Esophagus squamous epithelium (tissue), 5 donors: ENCODE measurements around the gene PTPRG. TPM values are rescaled to one million over a fixed set of nuclear protein-coding genes. Genes with fewer than 3 reads are reported as not detected.

Experiments
- DNase-seq: peaks from one replicate; lab custom pipeline; 2025; lab: John Stamatoyannopoulos, UW
- H3K27ac ChIP-seq, 4 donors: fragments of 200-600 bp; sonication (generic); one replicate each; pipeline ENCODE4 v1.5.1; 2016 to 2019; ENCODE audit warnings: mild to moderate bottlenecking in 1 of 4
- H3K27me3 ChIP-seq, 4 donors: fragments of 200-600 bp; sonication (generic); 1 replicate in 3 of 4; 2 replicates in 1 of 4; pipeline versions ENCODE4 v1.5.1 to v1.6.0; 2017 to 2021; ENCODE audit warnings: antibody characterized with exemption in 1 of 4
- H3K36me3 ChIP-seq, 3 donors: fragments of 200-600 bp; sonication (generic); one replicate each; pipeline ENCODE4 v1.5.1; 2016 to 2019
- H3K4me1 ChIP-seq, 3 donors: fragments of 200-600 bp; sonication (generic); one replicate each; pipeline ENCODE4 v1.5.1; 2017 to 2019
- H3K4me3 ChIP-seq, 4 donors: fragments of 200-600 bp; sonication (generic); 1 replicate in 3 of 4; 2 replicates in 1 of 4; pipeline ENCODE4 v1.5.1; 2016 to 2019; ENCODE audit warnings: mild to moderate bottlenecking in 2 of 4, moderate library complexity in 1 of 4
- H3K9me3 ChIP-seq, 3 donors: fragments of 200-600 bp; sonication (generic); one replicate each; pipeline ENCODE4 v1.5.1; 2016 to 2019
- POLR2A ChIP-seq, 4 donors: fragments of 450-650 bp; IDR thresholded peaks; one replicate each; pipeline ENCODE4 v1.6.1; 2017; ENCODE audit warnings: antibody characterized with exemption in 4 of 4, mild to moderate bottlenecking in 4 of 4, moderate library complexity in 3 of 4
- WGBS, 2 donors: methylation state at CpG; one replicate each; pipeline ENCODE4 v1.1.5; 2018; 5-methylcytosine and 5-hydroxymethylcytosine counted together
- intact Hi-C: fragments of 100-400 bp; cut with DNase I; formaldehyde crosslinking; loops from one replicate; pipeline ENCODE4 v1.15.0; 2022
- total RNA-seq, 4 donors: library from RNA; depleted of rRNA; stranded (reverse); fragments of >200 nt; gene quantifications; one replicate each; pipeline ENCODE4 v1.1.0, GENCODE V29; 2016
- TF ChIP-seq, protein P1 (sequence below), 6 experiments: fragments of 450-650 bp in 4 of 6; fragments of 200-600 bp in 2 of 6; sonication (generic) in 2 of 6; IDR thresholded peaks; one replicate each; pipeline ENCODE4 v1.5.1; 2016 to 2019; ENCODE audit warnings: antibody characterized with exemption in 6 of 6, mild to moderate bottlenecking in 4 of 6, moderate library complexity in 4 of 6
- donor health status: DM: yes; HTN: yes; CAD: no.

Gene PTPRG
- total RNA-seq, 4 donors from 2014 or later, result 3.7 to 42.2 (median 15.2) TPM

GRCh38 chr3:61978460-61979419, 417.4 kb downstream of the PTPRG start:
- H3K27me3 ChIP-seq, result no peaks in the 10 kb centered on the region
- H3K36me3 ChIP-seq, result no peaks in the 10 kb centered on the region
- DNase-seq, result no peak
- H3K9me3 ChIP-seq, result no peaks in the 10 kb centered on the region
- H3K4me3 ChIP-seq, result no peak overlapping the region
- H3K4me1 ChIP-seq, result no peaks in the 10 kb centered on the region
- H3K27ac ChIP-seq, result no peak overlapping the region
- intact Hi-C loops, result no loop called here
- WGBS, 2 donors, result 80 to 86% methylated on average over 8 of the region's 8 CpGs
- TF ChIP-seq, protein P1, sequence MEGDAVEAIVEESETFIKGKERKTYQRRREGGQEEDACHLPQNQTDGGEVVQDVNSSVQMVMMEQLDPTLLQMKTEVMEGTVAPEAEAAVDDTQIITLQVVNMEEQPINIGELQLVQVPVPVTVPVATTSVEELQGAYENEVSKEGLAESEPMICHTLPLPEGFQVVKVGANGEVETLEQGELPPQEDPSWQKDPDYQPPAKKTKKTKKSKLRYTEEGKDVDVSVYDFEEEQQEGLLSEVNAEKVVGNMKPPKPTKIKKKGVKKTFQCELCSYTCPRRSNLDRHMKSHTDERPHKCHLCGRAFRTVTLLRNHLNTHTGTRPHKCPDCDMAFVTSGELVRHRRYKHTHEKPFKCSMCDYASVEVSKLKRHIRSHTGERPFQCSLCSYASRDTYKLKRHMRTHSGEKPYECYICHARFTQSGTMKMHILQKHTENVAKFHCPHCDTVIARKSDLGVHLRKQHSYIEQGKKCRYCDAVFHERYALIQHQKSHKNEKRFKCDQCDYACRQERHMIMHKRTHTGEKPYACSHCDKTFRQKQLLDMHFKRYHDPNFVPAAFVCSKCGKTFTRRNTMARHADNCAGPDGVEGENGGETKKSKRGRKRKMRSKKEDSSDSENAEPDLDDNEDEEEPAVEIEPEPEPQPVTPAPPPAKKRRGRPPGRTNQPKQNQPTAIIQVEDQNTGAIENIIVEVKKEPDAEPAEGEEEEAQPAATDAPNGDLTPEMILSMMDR (IDR thresholded peaks at IDR 0.05), result no peak
- TF ChIP-seq POLR2A (IDR thresholded peaks at IDR 0.05), result no peak

GRCh38 chr3:61979638-61980037, 418.3 kb downstream of the PTPRG start:
- WGBS, 2 donors, result 46 to 49% methylated on average over 2 of the region's 2 CpGs
- no peak for DNase-seq
- TF ChIP-seq, protein P1 (IDR thresholded peaks at IDR 0.05), result no peak
- no peak for TF ChIP-seq POLR2A (IDR thresholded peaks at IDR 0.05)
- no peaks in the 10 kb centered on the region for H3K27me3 ChIP-seq
- intact Hi-C loops, result no loop called here
- no peak overlapping the region for H3K4me3 ChIP-seq
- no peaks in the 10 kb centered on the region for H3K36me3 ChIP-seq
- no peaks in the 10 kb centered on the region for H3K9me3 ChIP-seq
- H3K27ac ChIP-seq, result no peak overlapping the region
- H3K4me1 ChIP-seq, result no peaks in the 10 kb centered on the region

- no peak overlapping the region for H3K4me3 ChIP-seq
- no peaks in the 10 kb centered on the region for H3K4me1 ChIP-seq
- no peak overlapping the region for H3K27ac ChIP-seq
- no peak for DNase-seq
- 63 to 85% methylated on average over 4 of the region's 4 CpGs for WGBS, 2 donors
- H3K27me3 ChIP-seq, result no peaks in the 10 kb centered on the region
- TF ChIP-seq, protein P1 (IDR thresholded peaks at IDR 0.05), result no peak
- no peak for TF ChIP-seq POLR2A (IDR thresholded peaks at IDR 0.05)
- H3K36me3 ChIP-seq, result no peaks in the 10 kb centered on the region
- intact Hi-C loops, result no loop called here
- H3K9me3 ChIP-seq, result no peaks in the 10 kb centered on the region
Observed at GRCh38 chr3:61980041-61980440, 418.7 kb downstream of the PTPRG start.

DNA sequence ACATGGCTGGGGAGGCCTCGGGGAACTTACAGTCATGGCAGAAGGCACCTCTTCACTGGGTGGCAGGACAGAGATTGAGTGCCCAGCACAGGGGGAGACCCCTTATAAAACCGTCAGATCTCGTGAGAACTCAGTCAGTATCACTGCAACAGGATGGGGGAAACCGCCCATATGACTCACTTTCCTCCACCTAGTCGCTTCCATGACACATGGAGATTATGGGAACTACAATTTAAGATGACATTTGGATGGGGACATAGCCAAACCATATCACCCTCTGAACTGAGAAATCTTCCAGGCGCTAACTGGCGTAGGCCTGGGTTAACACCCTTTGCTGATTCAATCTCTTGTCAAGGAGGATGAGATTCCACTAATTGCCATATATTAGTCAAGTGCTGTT, 419.7 kb downstream of the PTPRG start:
- Histone ChIP-seq H3K4me3 (no peak overlapping the region), H3K4me1 (peaks cover 0 to under 1% (median 0%) of the 10 kb centered on the region in 3 donors), H3K36me3 (no peaks in the 10 kb centered on the region), H3K27ac (no peak overlapping the region), H3K27me3 (no peaks in the 10 kb centered on the region), H3K9me3 (no peaks in the 10 kb centered on the region)
- DNase-seq, result no peak
- intact Hi-C loops, result no loop called here
- 73 to 79% methylated on average over 6 to 7 of the region's 7 CpGs for WGBS, 2 donors
- TF ChIP-seq, protein P1 (IDR thresholded peaks at IDR 0.05), result no peak
- no peak for TF ChIP-seq POLR2A (IDR thresholded peaks at IDR 0.05)

- intact Hi-C loops, result no loop called here
- H3K4me1 ChIP-seq, result peaks cover 0 to 7% (median 3%) of the 10 kb centered on the region in 3 donors
- no peaks in the 10 kb centered on the region for H3K9me3 ChIP-seq
- TF ChIP-seq POLR2A (IDR thresholded peaks at IDR 0.05), result no peak
- TF ChIP-seq, protein P1 (IDR thresholded peaks at IDR 0.05), result no peak
- H3K27me3 ChIP-seq, result no peaks in the 10 kb centered on the region
- DNase-seq, result no peak
- no peak overlapping the region for H3K27ac ChIP-seq
- H3K36me3 ChIP-seq, result no peaks in the 10 kb centered on the region
- no peak overlapping the region for H3K4me3 ChIP-seq
Observed at GRCh38 chr3:61983479-61983878, 422.1 kb downstream of the PTPRG start.
